ENCODE measurements around the gene WBP1L. TPM values are rescaled to one million over a fixed set of nuclear protein-coding genes. Genes with fewer than 3 reads are reported as not detected.

WBP1L gene
- polyA plus RNA-seq, 4 donors: 15.2 to 38.8 (median 23.3) TPM

Other genes starting within 250 kb of the WBP1L start
- gene ACTR1A, start 241.2 kb upstream of the WBP1L start, polyA plus RNA-seq: 10 to 100 TPM; 42.1 to 68.1 (median 67.2) TPM
- gene SUFU, start 240.0 kb upstream of the WBP1L start, polyA plus RNA-seq: 10 to 100 TPM in 1 of 4 donors, 1 to 10 TPM in 3; 2.2 to 15.0 (median 4.0) TPM
- 10 to 100 TPM; 38.1 to 65.1 (median 44.7) TPM for gene TRIM8, start 99.5 kb upstream of the WBP1L start, polyA plus RNA-seq
- 1 to 10 TPM; 3.4 to 8.3 (median 5.6) TPM for gene ARL3, start 29.6 kb upstream of the WBP1L start, polyA plus RNA-seq
- gene SFXN2, start 29.3 kb upstream of the WBP1L start, polyA plus RNA-seq: 10 to 100 TPM in 2 of 4 donors, 1 to 10 TPM in 2; 2.0 to 31.2 (median 10.9) TPM
- 10 to 100 TPM in 1 of 4 donors, 1 to 10 TPM in 2, under 1 TPM in 1; 0.10 to 13.4 (median 2.6) TPM for gene CYP17A1, start 93.5 kb downstream of the WBP1L start, polyA plus RNA-seq
- 10 to 100 TPM; 38.9 to 55.0 (median 44.7) TPM for gene BORCS7, start 110.3 kb downstream of the WBP1L start, polyA plus RNA-seq
- 10 to 100 TPM in 1 of 4 donors, 1 to 10 TPM in 3; 1.6 to 18.6 (median 3.7) TPM for gene AS3MT, start 125.5 kb downstream of the WBP1L start, polyA plus RNA-seq
- gene CNNM2, start 174.3 kb downstream of the WBP1L start, polyA plus RNA-seq: 10 to 100 TPM in 1 of 4 donors, 1 to 10 TPM in 2, under 1 TPM in 1; 0.45 to 18.0 (median 2.2) TPM